Mammary epithelial cell (primary cell): ENCODE measurements around the gene XPR1.

ENCODE experiments used
- EZH2 ChIP-seq: IDR thresholded peaks from 2 replicates; pipeline ENCODE4 v1.6.1; 2012; ENCODE audit warnings: low read length, inconsistent platforms, borderline replicate concordance
- TF ChIP-seq, protein P1 (sequence below), 2 donors: IDR thresholded peaks in 1 of 2; conservative IDR thresholded peaks in 1 of 2; 2 replicates each; pipeline ENCODE4 v1.5.1; 2011 to 2012; ENCODE audit warnings: inconsistent platforms in 2 of 2, low read length in 2 of 2, mild to moderate bottlenecking in 2 of 2, control low read depth in 1 of 2, low read depth in 1 of 2; ENCODE audit not compliant: insufficient read depth in 1 of 2; ENCODE audit errors: extremely low read depth in 1 of 2

DNA sequence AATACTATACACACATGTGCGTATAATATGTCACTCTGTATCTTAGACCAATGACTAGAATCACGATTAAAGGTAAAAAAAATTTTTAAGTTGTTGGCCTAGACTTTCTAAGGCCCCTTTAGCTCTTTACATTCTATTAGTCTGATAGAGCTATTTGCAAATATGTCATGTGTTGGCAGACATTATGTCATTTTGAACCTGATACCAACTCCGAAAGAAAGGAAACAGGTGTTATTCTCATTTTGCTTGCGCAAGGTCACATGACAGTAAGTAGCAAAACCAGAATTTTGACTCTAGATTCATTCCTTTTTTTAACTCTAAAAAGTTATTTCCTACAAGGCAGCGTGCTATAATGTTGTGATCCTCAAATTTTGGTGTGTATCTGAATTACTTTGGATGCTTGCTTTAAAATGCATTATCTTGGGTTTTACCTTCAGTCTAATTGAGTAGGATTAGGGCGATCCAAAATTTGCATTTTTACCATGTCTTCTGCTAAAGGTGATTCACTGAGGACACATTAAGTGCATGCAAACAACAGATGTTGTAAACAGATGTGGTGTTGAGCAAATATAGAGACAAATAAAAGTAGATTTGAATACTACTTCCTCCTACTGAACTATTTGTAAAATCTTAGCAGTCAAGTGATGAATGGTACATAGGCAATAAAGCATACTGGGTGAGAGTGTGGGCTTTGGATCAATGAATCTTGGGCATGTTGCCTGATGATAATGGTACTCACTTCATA lies 217.4 kb downstream of the XPR1 start:
- TF ChIP-seq, protein P1, sequence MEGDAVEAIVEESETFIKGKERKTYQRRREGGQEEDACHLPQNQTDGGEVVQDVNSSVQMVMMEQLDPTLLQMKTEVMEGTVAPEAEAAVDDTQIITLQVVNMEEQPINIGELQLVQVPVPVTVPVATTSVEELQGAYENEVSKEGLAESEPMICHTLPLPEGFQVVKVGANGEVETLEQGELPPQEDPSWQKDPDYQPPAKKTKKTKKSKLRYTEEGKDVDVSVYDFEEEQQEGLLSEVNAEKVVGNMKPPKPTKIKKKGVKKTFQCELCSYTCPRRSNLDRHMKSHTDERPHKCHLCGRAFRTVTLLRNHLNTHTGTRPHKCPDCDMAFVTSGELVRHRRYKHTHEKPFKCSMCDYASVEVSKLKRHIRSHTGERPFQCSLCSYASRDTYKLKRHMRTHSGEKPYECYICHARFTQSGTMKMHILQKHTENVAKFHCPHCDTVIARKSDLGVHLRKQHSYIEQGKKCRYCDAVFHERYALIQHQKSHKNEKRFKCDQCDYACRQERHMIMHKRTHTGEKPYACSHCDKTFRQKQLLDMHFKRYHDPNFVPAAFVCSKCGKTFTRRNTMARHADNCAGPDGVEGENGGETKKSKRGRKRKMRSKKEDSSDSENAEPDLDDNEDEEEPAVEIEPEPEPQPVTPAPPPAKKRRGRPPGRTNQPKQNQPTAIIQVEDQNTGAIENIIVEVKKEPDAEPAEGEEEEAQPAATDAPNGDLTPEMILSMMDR (conservative IDR thresholded peaks at IDR 0.05 in 1 of 2, IDR thresholded peaks at IDR 0.05 in 1 of 2; ENCODE audit: extremely low read depth in 1 of 2, insufficient read depth in 1 of 2, low read depth in 1 of 2, low read length in 2 of 2): no peak
- no peak for TF ChIP-seq EZH2
